HG03039 (cell line): ENCODE results near the gene GREM2.

Experiments used
- ATAC-seq: cut with Tn5 transposase; IDR thresholded peaks from one replicate; pipeline ENCODE4 v1.9.1; 2021; ENCODE audit warnings: mild to moderate bottlenecking, moderate library complexity; ENCODE audit not compliant: unreplicated experiment

Gene GREM2

GRCh38 chr1:240562779-240563178 lies 49.2 kb downstream of the GREM2 start:
- no peak for ATAC-seq

- ATAC-seq = no peak
Measured at GRCh38 chr1:240562111-240562590, 49.8 kb downstream of the GREM2 start.

- no peak for ATAC-seq
Measured at GRCh38 chr1:240559781-240560180, 52.2 kb downstream of the GREM2 start.

- ATAC-seq = no peak
Measured at GRCh38 chr1:240555524-240555923, 56.4 kb downstream of the GREM2 start.

GRCh38 chr1:240553351-240553750 lies 58.6 kb downstream of the GREM2 start:
- ATAC-seq = no peak

GRCh38 chr1:240539769-240540414 lies 72.1 kb downstream of the GREM2 start:
- ATAC-seq = no peak

- ATAC-seq = no peak
Measured at GRCh38 chr1:240538776-240539430, 73.1 kb downstream of the GREM2 start.

- ATAC-seq = no peak
Measured at GRCh38 chr1:240533154-240533780, 78.7 kb downstream of the GREM2 start.

- ATAC-seq = no peak
Measured at GRCh38 chr1:240528591-240528990, 83.4 kb downstream of the GREM2 start.

GRCh38 chr1:240527086-240527485 lies 84.9 kb downstream of the GREM2 start:
- no peak for ATAC-seq

GRCh38 chr1:240526312-240526711 lies 85.6 kb downstream of the GREM2 start:
- ATAC-seq = no peak

- no peak for ATAC-seq
Measured at GRCh38 chr1:240524356-240525069, 87.4 kb downstream of the GREM2 start.

- ATAC-seq = no peak
Measured at GRCh38 chr1:240522122-240522822, 89.7 kb downstream of the GREM2 start.

- no peak for ATAC-seq
Measured at GRCh38 chr1:240517891-240518290, 94.1 kb downstream of the GREM2 start.

- ATAC-seq = no peak
Measured at GRCh38 chr1:240516069-240516468, 95.9 kb downstream of the GREM2 start.

GRCh38 chr1:240515505-240515904 lies 96.5 kb downstream of the GREM2 start:
- ATAC-seq = no peak

GRCh38 chr1:240511789-240512188 lies 100.2 kb downstream of the GREM2 start:
- ATAC-seq = no peak

- no peak for ATAC-seq
Measured at GRCh38 chr1:240508950-240509349, 103.0 kb downstream of the GREM2 start.

GRCh38 chr1:240508201-240508600 lies 103.8 kb downstream of the GREM2 start:
- ATAC-seq = no peak

- ATAC-seq = no peak
Measured at GRCh38 chr1:240506176-240506575, 105.8 kb downstream of the GREM2 start.

GRCh38 chr1:240503558-240503957 lies 108.4 kb downstream of the GREM2 start:
- ATAC-seq = no peak
